NCI-H2029 treated with DMSO at 0.1 percent for 48 hours (cell line): ENCODE results near the gene CARMIL1.
"Not testable (repeated sequence)": the region's sequence is repeated elsewhere in the genome, so short reads cannot be mapped to it uniquely, and the experiment has no call there.

ENCODE experiments used
- DNase-seq: peaks from one replicate; lab custom pipeline; 2025; lab: John Stamatoyannopoulos, UW

CARMIL1 gene

DNA sequence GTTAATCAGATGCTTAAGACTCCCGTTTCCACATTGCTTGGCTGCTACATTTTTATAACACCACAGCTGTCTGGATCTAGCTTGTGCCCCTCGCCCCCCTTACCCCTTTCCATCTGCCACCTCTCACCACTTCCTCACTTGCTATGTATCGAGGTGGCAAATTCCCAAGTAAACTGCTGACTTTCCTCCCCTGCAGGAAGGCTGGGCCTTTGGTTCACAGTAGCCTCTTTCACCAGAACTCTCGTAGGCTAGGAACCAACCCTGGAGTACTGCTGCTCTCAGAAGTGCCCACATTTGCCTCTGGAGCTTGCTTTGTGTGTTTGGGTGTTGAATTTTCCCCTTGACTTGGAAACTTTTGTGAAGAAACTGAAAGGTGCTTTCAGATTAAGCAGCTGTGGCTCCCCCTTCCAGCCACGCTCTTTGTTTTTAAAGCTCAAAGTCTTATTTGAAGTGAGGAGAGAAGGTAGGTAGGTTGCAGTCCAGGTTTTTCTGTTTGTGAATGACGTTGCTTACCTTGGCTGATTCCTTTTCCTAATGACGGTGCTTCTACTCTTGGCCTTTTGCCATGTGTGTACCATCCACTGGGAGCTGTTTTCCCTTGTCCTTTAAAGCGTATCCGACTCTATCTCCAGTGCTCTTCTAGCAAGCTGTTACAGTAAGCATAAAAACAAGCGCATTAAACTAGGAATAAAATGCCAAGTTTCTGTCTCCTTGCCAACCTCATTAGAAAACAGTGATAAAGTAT is 90.4 kb downstream of the CARMIL1 start:
- peak; percentile 99 for DNase-seq

DNA sequence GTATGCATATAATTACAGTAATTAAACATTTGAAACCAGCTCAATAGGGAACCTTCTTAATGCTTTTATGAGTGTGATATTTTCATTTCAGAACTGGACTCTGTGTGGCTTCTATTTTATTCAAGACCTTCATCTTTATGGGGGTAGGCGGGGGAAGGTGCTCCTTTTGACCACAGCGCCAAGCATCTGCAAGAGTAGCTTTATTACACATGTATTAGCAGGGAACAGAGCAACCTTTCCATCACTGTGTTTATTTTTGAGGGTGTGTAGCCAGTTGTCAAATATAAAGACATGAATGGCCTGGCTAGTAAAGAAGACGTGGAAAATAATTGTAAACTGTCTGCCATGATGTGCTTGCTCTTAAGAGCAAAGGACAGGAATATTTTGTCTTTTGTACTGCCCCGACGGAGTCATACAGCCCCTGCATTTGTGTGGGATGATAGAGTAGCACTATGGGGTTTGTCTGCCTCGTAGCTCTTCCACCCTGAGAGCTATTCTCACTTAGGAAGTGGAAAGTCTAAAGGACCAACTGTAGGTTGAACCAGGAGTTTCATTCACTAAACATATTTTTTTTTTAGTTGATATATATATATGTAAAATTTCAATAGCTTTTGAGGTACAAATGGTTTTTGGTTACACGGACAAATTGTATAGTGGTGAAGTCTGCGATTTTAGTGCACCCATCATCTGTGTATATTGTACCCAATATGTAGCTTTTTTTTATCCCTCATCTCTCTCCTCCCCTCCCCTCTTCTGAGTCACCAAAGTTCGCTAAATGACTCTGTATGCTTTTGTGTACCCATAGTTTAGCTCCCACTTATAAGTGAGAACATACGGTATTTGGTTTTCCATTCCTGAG is 91.2 kb downstream of the CARMIL1 start:
- no peak for DNase-seq

DNA sequence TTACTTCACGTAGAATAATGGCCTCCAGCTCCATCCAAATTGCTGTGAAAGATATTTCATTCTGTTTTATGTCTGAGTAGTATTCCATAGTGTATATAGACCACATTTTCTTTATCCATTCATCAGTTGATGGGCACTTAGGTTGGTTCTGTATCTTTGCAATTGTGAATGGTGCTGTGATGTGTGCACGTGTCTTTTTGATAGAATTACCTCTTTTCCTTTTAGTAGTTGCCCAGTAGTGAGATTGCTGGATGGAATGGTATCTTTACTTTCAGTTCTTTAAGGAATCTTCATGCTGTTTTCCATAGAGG is 91.8 kb downstream of the CARMIL1 start:
- DNase-seq = no peak

DNA sequence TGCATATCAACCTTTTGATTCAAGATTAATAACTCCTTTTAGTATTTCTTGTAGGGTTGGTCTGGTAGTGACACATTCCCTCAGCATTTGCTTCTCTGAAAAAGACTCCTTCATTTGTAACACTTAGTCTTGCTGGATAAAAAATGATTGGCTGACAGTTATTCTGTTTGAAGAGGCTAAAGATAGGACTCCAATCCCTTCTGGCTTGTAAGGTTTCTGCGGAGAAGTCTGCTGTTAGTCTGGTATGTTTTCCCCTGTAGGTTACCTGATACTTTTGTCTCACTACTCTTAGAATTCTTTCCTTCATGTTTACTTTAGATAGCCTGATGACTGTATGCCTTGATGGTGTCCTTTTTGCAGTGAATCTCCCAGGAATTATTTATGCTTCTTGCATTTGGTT is 96.0 kb downstream of the CARMIL1 start:
- DNase-seq = no peak

DNA sequence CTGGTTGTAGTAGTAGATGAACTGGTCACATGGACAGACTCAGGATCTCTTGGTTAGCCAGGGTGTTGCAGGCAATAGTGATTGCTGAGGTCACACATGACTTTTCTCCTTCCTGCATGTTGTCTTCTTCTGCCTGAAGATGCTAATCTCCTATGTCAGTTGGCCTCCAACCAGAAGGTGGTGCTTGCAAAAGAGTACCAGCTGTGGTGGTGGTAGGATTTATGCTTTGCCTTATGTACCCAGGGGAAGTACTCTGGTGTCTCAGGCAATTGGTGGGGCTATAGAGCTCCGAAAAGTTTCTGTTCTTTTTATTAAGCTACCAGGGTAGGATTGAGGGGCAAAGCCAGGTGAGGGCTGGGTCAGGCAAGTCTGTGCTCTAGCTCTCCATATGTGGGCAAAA is 98.5 kb downstream of the CARMIL1 start:
- no peak for DNase-seq

DNA sequence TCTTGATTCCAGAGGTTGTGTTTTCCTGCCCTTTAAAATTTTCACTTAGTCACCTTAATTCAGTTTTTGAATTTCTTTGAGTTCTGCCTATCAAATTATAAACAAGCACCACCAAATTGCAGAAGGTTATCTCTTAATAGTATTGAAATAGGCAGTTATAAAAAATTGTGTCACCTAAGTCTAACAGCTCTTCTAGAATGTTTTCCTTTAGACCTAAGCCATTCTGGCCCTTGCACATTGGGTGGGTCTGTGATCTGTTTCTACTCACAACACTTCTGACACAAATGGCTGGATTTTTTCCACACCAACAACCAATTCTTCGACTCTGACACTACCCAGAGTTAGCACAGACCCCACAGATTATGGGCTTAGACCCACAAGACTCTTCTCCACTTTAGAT is 101.9 kb downstream of the CARMIL1 start:
- DNase-seq = no peak

DNA sequence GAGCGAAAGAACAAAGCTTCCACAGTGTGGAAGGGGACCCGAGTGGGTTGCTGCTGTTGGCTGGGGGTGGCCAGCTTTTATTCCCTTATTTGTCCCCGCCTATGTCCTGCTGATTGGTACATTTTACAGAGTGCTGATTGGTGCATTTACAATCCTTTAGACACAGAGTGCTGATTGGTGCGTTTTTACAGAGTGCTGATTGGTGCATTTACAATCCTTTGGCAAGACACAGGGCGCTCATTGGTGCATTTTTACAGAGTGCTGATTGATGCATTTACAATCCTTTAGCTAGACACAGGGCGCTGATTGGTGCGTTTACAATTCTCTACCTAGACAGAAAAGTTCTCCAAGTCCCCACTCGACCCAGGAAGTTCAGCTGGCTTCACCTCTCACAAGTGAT is 103.3 kb downstream of the CARMIL1 start:
- DNase-seq = not testable (repeated sequence)

DNA sequence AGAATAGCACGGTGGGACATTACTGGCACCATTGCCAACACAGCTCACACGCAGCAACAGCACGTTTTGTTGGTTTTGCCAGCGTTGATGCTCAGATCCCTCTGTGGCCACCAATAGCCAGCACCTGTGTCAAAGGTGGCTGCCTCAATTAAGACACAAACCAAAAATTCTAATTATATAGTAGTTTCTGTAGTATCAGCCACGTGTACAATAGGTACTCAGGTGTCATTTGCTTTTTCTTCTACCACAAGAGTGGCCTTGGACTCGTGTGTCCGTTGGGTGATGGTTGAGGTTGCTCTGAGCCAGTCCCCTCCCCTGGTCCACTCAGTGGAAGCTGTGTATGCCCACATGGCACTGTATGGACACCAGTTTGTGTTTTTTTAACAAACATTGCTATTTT is 105.1 kb downstream of the CARMIL1 start:
- DNase-seq = no peak

DNA sequence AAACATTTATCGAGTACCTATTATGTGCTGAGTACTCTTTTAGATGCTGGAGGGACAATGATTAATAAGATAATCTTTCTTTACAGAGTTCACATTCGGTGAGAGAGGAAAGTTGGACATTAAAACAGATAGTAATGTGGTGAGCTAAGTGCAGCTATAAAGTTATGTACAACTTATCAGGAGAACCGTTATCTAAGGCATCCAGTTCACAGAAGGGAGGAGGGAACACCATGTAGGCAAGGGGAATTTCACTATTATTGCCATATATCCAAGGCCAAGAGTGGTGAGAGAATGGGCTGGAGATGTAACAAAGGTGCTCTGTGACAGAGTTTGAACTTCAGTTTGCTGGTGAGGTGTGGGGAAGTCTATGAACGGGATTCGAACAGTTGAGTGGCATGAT is 105.8 kb downstream of the CARMIL1 start:
- no peak for DNase-seq

DNA sequence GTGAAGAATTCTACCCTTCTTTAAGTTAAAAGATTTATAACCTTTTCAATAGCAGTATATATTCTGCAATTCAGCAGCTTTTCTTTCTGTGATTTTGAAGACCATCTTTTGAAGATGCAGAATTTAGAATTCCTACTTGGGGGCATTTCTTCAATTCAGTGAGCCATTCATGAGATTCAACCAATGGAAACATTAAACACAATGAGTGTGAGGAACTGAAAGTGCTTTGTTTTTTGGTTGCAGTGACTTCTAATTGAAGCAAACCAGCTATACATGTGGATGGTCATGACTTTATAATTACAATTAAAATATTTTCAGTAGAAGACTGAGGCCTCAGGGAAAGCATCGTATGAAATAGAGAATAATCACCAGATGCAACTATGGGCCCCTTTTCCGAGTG is 108.3 kb downstream of the CARMIL1 start:
- no peak for DNase-seq

DNA sequence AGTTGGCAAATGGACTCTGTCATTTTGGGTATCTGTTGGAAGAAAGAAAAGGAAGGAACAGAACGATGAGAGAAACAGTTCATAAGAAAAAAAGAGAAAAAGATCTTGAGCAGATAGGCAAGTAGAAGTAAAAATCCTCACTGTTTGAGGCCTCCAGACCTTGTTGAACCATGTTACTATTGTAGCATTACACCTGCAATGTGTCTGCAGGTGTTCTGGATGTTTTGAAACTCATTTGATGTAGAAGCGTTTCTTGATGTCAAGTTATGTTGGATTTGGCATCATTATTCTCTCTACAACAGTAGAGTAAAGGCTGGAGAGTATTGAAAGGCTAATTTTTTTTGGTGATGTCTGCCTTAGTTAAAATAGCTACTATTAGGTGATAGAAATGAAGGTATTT is 108.7 kb downstream of the CARMIL1 start:
- DNase-seq = no peak

DNA sequence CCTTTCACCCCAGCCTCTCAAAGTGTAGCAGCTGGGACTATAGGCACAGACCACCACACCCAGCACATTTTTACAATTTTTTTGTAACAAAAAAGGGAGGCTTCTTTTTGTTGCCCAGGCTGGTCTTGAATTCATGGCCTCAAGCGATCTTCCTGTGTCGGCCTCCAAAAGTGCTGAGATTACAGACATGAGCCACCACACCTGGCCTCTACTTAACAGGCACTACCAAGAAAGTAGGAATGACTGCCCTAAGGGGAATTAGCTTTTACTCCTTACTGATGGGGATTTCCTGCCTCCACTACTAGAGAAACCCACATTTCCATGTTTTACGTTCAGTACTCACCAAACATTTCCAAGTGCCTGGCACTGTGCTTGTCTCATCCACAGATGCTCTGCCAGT is 109.6 kb downstream of the CARMIL1 start:
- DNase-seq = no peak

DNA sequence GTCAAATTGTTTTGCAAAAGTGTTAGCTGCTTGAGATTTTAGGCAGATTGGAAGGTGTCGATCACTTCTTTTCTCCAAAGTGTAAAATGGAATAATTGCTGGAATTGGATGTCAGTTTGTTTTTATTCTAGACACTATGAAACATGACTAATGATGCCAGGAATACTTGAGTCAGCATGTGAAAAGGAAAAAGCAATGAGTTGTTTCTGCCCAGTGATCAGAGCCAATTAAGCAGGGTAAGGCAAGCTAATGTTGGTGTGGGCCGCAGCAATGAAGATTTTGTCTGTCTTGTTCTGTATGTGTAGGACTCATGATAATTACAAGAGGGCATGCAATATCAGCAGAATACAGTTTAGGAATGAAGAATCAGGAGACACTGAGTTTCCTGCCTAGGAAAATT is 110.3 kb downstream of the CARMIL1 start:
- no peak for DNase-seq

DNA sequence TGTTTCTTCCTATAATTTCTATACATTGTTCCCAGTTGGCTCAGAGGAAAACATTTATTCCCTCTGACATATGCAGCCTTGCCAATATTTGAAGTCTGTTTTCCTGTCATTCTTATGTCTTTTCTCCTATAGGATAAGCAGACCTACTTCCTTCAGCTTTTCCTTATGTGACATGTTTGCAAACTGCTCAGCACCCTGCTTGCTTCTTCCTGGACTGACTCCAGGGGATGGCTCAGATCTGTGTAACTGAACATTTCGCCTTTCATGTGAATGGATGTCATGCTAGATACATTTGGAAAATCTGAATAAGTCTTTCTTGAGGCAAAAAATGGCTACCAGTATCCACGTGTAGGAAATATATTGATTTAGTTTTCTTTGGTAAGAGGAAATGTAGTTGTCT is 113.2 kb downstream of the CARMIL1 start:
- DNase-seq = no peak

DNA sequence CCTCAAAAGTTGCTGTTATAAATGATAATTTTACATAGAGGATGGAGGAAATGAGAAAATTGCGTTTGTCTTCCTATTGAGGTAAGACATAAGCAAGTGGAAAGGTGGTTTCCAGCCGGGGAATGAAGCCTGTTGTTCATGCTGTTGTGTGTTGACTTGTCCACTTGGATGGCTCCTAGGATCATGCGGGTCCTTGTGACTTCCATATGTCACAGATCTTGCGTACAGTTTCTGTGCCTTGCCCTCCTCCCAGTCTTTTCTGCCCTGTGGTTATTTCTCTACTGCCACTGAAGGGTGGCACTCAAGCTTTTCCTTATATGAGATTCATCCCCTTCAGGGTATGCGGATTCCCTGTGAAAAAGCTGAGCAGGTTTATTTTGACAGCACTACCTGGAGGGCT is 116.6 kb downstream of the CARMIL1 start:
- DNase-seq = no peak

DNA sequence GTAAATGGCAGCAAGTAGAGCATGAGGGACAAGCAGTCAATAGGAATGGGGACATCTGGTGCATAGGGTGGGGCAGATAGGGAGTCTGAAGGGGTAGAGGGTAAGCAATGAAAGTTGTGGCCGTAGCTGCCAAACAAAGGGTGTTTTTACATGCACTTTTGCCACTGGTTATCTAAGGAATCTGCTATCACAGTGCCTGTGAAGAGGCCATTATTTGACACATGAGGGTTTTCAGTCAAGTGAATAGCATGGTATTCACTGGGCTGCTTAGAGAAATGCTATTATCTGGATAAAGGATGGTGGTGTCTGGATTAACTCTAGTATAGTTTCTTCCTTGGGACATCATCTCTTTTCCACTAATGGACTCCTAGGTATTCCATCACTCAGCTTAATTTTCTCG is 118.2 kb downstream of the CARMIL1 start:
- no peak for DNase-seq

DNA sequence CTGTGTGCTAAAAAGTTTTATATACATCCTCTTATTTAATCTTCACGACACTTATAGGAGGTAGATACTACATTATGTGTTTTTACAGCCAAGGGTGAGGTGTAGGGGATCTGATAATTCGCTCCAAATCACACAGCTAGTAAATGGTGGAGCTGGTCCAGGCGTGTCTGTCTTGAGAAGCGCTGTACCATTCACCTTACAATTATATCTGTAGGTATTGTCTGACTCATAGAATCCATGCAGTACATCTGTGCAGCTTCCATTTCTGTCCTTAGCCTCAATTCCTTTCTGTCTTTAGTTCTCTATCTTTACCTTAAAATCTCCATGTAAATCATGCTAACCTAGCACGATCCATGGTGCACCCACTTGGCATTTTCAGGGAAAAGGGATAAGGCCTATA is 120.7 kb downstream of the CARMIL1 start:
- DNase-seq = no peak

DNA sequence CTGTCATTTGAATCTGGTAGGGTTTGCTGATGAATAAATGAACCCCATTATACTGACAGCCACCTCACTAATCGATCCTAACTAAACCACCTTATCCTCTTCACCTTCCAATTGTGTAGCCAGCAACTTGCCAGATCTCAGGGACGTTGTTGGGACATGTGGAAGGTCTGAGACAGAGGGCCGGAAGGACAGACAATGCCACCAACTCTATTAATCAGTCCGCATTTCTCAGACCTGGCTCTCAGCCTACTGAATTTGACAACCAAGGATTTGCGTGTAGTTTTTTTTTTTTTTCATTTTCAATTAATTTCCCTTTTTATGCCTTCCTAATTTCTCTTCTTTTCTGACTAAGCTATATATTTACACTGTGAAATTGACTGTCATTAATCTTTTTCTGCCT is 122.5 kb downstream of the CARMIL1 start:
- DNase-seq = no peak

DNA sequence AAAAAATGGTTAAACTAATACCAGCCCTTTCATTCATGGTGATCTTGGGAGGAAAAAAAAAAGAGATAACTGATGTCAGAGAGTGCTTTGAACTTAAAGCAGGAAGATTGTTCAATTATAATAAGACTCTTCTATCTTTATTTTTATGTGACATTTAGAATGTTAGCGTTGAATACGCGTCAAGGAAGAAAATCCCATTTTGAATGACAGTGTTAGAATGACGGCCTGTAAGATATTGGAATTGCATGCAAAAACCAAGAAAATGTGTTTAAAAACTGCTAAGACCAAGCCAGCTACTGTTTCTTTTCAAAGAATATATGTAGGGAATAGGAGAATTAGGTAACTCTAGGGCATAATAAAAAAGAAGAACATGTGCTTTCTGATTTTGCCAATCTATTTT is 123.0 kb downstream of the CARMIL1 start:
- DNase-seq = no peak

DNA sequence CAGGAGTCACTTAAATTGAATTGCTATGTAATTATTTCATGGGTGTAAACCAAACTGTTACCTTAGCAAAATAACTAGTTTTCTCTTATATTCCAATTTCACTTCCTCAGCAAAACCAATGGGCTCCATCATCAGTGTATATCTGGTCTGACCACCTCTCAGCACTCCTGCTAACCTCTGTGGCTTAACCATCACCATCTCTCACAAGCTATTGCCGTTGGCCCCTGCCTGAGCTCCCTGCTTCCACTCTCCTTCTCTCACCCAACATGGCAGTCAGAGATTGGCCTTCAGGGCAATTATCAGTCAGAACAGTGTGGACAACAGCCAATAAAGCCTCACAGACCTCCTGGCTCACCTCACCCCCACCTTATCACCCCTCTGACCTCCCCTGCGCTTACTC is 124.0 kb downstream of the CARMIL1 start:
- no peak for DNase-seq

DNA sequence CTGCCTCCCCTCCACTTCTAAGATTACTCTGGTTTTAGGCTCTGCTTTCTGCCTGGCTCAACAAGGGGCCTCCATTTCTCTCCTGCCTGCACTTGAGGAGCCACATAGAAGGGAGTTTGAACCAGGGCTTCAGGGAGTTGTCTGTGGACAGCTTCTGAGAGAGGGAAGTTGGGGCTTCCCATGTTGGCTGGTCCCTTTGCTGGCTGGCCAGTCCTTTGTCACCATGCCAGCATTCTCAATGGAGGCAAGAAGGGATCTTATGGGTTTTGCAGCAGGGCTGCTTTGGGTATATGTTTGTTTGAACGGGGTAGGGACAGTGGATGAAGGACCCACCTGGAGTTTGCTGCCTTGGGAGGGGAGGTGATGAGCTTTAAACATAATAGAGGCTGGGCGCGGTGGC is 124.9 kb downstream of the CARMIL1 start:
- DNase-seq = no peak

DNA sequence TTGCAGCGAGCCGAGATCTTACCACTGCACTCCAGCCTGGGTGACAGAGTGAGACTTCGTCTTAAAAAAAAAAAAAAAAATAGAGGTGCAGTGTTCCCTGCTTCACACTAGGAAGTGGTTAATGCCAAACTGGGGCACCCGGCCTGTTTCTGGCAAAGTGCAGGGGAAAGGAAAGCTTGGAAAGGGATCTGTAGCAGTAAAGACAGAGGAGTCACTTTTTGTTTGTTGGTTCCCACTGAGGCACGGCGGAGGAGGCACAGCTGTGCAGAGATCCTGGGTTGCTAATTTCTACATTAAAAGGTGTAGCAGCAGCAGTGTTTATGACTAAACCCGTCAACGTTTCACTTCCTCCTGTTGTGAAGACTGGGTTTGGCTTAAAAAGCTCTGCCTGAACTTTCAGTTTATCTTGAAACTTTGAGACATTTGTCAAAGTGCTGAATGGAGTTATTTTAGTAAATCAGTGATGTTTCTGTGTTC is 125.6 kb downstream of the CARMIL1 start:
- no peak for DNase-seq

DNA sequence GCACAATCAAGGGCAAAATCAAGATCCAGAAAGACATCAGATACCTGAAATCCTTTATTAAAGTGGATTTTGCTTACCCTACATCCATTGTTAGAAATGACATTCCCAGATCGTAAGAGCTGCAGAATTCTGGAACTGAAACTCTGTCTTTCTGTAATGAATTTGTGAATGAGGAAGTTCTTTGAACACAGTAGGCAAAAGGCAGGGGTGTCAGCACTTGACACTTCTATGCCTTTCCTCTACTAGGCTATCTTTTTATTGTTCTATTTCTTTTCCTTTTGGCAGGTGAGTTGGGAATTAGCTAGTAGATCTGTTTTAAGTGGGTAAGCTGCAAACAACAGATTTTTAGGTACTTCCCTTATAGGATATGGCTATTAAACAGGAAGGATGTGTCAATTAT is 126.3 kb downstream of the CARMIL1 start:
- DNase-seq = no peak

DNA sequence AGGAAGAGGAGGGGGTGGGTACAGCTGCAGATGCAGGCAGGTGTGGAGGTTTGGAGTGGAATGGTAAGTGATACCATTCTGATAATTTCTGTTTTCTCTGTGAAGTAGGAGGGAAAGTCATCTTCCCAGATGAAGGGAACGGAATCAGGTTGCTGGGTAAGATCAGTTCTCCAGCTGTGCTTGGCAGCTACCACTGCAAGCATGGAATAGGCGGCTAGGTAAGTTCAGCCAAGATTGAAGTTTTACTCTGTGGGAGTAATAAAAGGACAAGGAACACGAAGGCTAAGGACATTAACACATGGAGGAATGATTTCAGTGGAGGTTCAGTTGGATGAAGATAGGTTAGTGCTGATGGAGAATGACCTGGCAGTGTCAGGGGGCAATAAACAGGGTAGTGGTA is 128.3 kb downstream of the CARMIL1 start:
- peak; percentile 37 for DNase-seq
